Natural killer cell treated with Interleukin-12 subunit alpha and Interleukin-12 subunit beta and Interleukin-15 and Interleukin-18, amount 100 ng/mL, for 72 hours (primary cell): ENCODE data around the gene IFITM1. TPM values are rescaled to one million over a fixed set of nuclear protein-coding genes. Genes with fewer than 3 reads are reported as not detected.

Experiments used
- ATAC-seq, 2 donors: fragments of 150-1000 bp; cut with Tn5 transposase in 1 of 2; sonication (Bioruptor Pico), chemical (Tn5 transposase) in 1 of 2; 2 replicates each; pipeline ENCODE4 v1.10.0; 2021
- DNase-seq: peaks from one replicate; pipeline ENCODE4 v3.0.0; 2022; ENCODE audit warnings: low spot score
- H3K27ac Mint-ChIP-seq, 2 donors: 1 replicate in 1 of 2; 2 replicates in 1 of 2; pipeline ENCODE4 v1.8.0; 2022; ENCODE audit warnings: mixed read lengths in 2 of 2, mild to moderate bottlenecking in 1 of 2, moderate library complexity in 1 of 2
- H3K27me3 Mint-ChIP-seq, 2 donors: 1 replicate in 1 of 2; 2 replicates in 1 of 2; pipeline ENCODE4 v1.8.0; 2022; ENCODE audit warnings: mixed read lengths in 2 of 2
- H3K36me3 Mint-ChIP-seq: one replicate; pipeline ENCODE4 v1.8.0; 2022; ENCODE audit warnings: mixed read lengths
- H3K4me1 Mint-ChIP-seq, 2 donors: 1 replicate in 1 of 2; 2 replicates in 1 of 2; pipeline ENCODE4 v1.8.0; 2022; ENCODE audit warnings: low read depth in 2 of 2, mixed read lengths in 2 of 2, mild to moderate bottlenecking in 1 of 2
- H3K4me3 Mint-ChIP-seq: one replicate; pipeline ENCODE4 v1.8.0; 2022; ENCODE audit warnings: mixed read lengths
- H3K9me3 Mint-ChIP-seq: 2 replicates; pipeline ENCODE4 v1.8.0; 2022; ENCODE audit warnings: mixed read lengths
- total RNA-seq, 2 donors: library from RNA; stranded (reverse); gene quantifications; one replicate each; pipeline ENCODE4 v1.2.3, GENCODE V29; 2022

IFITM1 gene
- total RNA-seq, 2 donors from 2014 or later, result 58.1 to 71.0 TPM

DNA sequence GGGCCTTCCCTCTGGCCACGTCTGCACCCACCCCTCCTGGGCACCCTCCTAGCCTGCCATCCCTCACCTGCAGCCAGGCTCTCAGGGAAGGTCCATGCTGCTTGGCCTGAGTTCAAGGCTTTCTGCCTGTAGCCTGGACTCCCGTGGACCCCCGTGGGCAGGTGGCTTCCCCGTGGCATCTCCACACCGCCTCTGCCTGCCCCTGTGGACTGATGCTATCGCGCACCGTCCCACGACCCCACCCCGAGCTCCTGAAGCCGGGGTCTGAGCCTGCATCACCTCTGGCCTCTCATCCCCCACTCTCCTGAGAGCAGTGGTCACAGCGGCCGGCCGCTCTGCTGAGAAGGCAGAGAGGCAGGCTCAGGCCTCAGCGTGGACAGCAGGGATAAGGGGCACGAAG, 19.1 kb upstream of the IFITM1 start:
- H3K9me3 Mint-ChIP-seq, result no peaks in the 10 kb centered on the region
- H3K27me3 Mint-ChIP-seq, result no peaks in the 10 kb centered on the region
- H3K4me3 Mint-ChIP-seq, result no peak overlapping the region
- peaks cover 17 to 18% of the 10 kb centered on the region in 2 donors for H3K4me1 Mint-ChIP-seq
- no peak overlapping the region for H3K27ac Mint-ChIP-seq
- DNase-seq (no peak), ATAC-seq (no peak)
- H3K36me3 Mint-ChIP-seq, result no peaks in the 10 kb centered on the region

DNA sequence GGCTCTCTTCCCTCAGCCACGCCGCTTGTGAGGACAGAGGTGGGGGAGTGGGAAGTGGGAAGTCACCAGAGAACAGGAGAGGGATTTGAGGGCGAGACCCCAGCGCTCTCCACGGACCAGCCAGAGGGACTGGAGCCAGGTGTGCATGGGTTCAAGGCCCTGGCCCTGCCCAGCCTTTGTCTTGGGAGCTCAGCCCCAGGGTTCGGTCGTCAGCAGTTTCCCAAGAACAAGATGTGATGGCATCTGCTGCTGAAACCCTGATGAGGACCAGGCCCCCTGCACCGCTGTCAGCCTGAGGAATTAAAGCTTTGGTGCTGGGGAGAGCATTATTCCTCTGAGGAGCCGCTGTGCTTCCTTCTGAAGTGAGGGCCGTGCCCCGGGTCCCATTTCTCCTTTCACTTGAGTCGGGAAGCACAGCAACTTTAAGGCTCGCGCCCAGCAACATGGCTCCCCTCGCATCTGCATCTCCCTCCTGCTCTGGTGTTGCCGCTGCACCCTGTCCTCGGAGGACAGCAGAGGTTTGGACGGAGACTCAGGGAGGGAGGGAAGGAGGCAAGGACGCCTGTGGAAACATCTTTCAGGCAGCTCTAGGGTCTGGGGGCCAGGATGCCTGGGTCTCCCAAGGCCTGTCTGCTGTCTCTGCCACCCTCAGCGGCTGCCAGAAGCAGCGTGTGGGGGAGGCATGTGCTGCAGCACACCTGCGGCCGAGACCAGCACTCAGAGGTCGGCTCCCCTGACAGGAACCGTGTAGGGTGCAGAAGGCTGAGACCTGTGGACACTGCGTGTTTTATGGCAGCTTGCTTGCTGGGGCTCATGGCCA, 18.3 kb upstream of the IFITM1 start:
- no peak for DNase-seq
- Mint-ChIP-seq H3K9me3 (no peaks in the 10 kb centered on the region), H3K36me3 (no peaks in the 10 kb centered on the region), H3K4me1 (peaks cover 16 to 17% of the 10 kb centered on the region in 2 donors), H3K27me3 (no peaks in the 10 kb centered on the region), H3K4me3 (no peak overlapping the region), H3K27ac (no peak overlapping the region)
- no peak for ATAC-seq

DNA sequence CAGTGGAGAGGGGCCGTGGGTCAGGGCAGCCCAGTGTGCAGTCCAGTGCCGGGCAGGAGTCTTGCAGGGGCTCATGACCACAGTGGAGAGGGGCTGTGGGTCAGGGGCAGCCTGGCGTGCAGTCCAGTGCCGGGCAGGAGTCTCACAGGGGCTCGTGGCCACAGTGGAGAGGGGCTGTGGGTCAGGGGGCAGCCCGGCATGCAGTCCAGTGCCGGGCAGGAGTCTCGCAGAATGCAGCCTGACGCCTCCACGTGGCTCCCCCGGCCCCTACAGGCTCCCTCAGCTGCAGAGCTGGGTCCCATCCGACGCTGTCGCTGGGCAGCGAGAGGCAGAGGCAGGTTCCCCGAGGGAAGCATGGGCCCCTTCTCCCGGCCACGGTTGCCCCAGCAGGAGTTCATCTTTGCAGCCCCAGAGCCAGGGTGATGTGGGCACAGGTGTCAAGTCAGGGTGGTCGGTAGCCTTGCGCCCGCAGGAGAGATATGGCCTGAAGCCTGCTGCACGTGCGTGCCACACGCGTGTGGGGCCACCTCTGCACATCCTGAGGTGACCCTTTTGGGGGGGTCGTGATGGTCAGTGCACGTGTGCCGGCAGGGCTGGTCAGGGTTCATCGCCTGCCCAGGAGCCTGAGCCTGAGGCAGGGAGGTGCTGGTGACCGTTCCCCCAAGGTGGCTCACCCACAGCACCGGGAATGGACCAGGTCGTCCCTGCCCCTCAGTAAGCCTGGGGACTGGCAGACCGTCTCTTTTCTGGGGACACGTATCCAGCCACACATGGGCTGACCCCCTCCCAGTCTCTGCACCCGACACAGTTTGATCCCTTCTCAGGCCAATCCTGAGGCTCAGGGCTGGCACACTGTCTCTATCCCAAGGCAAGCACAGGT, 17.4 kb upstream of the IFITM1 start:
- no peak for ATAC-seq
- DNase-seq, result no peak
- Mint-ChIP-seq H3K4me1 (peaks cover 11% of the 10 kb centered on the region in 2 donors), H3K4me3 (no peak overlapping the region), H3K27ac (no peak overlapping the region), H3K36me3 (no peaks in the 10 kb centered on the region), H3K9me3 (no peaks in the 10 kb centered on the region), H3K27me3 (no peaks in the 10 kb centered on the region)

DNA sequence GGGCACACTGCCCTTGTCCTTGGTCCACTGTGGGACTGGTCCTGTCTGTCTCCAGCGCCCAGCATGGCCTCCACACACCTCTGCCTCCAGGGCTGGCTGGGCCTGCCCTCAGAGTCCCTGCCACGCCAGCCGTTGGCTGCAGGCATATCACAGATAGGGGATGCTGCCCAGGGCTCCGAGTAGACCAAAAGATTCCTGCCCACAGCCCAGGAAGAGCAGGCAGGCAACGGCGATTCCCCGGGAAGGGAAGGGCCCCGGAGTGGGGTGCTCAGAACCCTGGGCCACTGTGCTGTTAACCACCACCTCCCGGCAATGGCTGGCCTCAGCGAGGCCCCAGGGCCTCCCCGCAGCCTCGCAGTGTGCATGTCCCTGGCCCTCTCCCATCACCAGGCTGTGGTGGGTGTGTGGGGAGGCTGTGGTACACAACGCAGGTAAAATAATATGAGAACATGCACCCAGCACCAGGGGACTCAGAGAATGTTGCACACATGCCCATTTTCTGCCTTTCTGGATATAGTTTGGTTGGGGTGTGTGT, 16.7 kb upstream of the IFITM1 start:
- Mint-ChIP-seq H3K9me3 (no peaks in the 10 kb centered on the region), H3K36me3 (no peaks in the 10 kb centered on the region), H3K27me3 (no peaks in the 10 kb centered on the region), H3K27ac (peak overlapping the region in 1 of 2 donors; percentile 56), H3K4me1 (peaks cover 11% of the 10 kb centered on the region in 2 donors), H3K4me3 (peak overlapping the region; percentile 66)
- ATAC-seq (peak; percentile 10 to 25), DNase-seq (no peak)

DNA sequence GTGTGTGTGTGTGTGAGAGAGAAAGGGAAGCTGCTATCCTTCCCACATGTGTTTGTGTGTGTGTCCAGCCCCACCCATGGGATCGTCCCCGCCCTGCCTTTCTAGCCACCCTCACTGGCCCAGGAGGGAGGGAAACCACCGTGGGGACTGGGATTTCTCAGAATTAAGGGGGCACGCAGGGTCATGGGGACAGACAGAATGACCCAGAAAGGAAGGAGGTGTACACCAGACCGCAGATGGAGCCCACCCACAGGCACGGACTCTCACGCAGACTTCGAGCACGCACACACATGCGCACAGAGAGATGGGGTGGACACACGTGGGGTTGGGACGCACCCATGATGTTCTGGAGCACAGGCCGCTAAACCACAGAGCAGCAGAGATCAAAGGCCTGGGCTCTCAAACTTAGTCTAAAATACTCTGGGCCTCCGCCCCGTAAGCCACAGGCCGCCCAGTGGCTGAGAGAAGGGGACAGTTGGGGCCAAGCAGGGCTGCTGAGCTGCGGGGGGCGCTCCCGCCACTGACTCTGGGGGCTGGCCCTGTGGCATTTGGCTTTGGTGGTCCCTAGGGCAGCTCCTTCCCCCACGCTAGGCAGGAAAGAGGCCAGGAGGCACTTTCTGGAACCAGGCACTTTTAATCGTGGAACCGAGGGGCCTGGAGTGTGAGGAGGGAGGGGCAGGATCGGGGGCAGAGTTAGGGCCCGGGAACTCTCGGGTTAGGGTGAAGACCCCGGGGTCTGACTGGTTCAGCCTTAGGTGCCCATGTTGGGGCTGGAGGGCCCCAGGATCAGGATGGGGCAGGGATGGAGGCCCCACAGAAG, 16.0 kb upstream of the IFITM1 start:
- ATAC-seq, result peak; percentile 74 to 76
- peaks cover 11 to 12% of the 10 kb centered on the region in 2 donors for H3K4me1 Mint-ChIP-seq

DNA sequence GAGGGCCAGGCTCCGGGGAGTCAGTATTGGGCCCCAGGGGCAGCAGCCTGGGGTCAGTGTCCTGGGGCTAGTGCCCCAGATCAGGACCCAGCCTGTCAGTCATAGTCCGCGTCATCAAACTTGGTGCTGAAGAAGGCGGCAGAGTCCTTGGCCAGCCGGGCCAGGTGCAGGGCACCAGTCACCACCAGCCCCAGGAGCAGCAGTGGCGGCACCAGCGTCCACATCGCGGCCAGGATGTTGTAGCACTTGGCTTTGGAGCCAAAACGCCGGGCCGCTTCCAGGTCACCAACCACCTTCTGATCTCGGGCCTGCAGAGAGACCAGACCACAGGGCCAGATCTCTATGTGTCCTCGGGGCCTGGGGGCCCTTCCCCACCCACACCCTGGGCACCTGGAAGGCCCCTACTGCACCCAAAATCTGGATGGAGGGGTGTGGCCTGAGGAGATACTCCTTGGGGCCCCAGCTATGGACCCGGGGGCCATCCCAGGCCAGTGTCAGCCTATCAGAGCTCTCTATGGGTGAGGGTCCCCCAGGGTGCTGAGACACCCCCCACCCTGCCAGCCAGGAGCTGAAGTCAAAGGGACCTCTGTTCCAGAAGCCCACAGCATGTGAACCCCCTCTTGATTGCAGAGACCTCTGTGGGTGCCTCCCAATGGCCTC, 15.3 kb upstream of the IFITM1 start:
- Mint-ChIP-seq H3K27ac (no peak overlapping the region), H3K4me3 (no peak overlapping the region), H3K4me1 (peaks cover 13 to 16% of the 10 kb centered on the region in 2 donors), H3K36me3 (no peaks in the 10 kb centered on the region), H3K9me3 (no peaks in the 10 kb centered on the region), H3K27me3 (peaks cover 0 to 2% of the 10 kb centered on the region in 2 donors)
- DNase-seq (peak; percentile 44), ATAC-seq (no peak)

More for the DNA sequence above, 16.0 kb upstream of the IFITM1 start:
- DNase-seq, result peak; percentile 52
- H3K27ac Mint-ChIP-seq, result peak overlapping the region; percentile 56 to 57
- no peaks in the 10 kb centered on the region for H3K9me3 Mint-ChIP-seq
- H3K4me3 Mint-ChIP-seq, result peak overlapping the region; percentile 66
- H3K27me3 Mint-ChIP-seq, result no peaks in the 10 kb centered on the region
- no peaks in the 10 kb centered on the region for H3K36me3 Mint-ChIP-seq

DNA sequence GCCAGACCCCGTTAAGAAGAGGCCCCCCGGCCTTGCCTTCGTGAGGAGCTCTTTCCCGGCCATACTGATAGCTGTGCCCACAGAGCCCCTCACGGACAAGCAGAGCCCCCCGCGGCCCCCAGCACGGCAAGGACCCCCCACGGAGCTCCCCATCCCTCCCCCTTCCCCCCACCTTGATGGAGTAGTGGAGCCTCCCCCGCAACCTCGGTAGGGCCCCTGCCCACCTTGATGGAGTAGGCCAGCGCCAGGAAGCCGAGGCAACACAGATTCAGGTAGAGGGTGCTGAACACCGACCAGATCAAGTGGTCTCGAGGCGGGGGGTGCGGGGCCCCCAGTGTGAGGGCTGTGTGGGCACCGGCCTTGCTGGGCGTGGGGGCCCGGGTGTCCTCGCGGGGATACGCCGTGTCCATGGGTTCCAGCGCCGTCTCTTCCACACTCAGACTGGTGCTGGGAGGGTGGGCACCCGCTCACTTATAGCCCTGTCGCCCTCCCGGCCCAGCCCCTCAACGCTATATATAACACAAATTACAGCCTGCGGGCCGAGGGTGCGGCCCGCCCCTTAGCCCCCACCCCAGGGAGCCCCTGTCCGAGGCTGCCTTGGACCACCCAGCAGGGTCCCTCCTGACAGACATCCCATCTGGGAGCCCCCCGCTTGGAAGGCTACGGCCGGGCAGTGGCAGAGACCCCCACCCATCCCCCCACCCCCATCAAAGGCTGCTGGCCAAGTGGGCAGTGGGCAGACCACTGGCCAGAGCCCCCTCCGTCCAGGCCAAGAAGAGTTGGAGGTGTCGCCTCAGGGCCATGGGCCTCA, 14.6 kb upstream of the IFITM1 start, which contains the start of gene IFITM5:
IFITM5 (minus strand) TSS at position 446 of the 811 bp plus-strand sequence; CDS start at position 410, 36 bp downstream.
- H3K27ac Mint-ChIP-seq, result no peak within 1 kb of the TSS
- no peak within 1 kb of the TSS for H3K4me3 Mint-ChIP-seq
- ATAC-seq, result no peak
- H3K9me3 Mint-ChIP-seq, result no peaks in the 10 kb centered on the region
- DNase-seq, result peak; percentile 34
- H3K4me1 Mint-ChIP-seq, result peaks cover 13 to 16% of the 10 kb centered on the region in 2 donors
- no peaks in the 10 kb centered on the region for H3K36me3 Mint-ChIP-seq
- H3K27me3 Mint-ChIP-seq, result peaks cover 0 to 2% of the 10 kb centered on the region in 2 donors

DNA sequence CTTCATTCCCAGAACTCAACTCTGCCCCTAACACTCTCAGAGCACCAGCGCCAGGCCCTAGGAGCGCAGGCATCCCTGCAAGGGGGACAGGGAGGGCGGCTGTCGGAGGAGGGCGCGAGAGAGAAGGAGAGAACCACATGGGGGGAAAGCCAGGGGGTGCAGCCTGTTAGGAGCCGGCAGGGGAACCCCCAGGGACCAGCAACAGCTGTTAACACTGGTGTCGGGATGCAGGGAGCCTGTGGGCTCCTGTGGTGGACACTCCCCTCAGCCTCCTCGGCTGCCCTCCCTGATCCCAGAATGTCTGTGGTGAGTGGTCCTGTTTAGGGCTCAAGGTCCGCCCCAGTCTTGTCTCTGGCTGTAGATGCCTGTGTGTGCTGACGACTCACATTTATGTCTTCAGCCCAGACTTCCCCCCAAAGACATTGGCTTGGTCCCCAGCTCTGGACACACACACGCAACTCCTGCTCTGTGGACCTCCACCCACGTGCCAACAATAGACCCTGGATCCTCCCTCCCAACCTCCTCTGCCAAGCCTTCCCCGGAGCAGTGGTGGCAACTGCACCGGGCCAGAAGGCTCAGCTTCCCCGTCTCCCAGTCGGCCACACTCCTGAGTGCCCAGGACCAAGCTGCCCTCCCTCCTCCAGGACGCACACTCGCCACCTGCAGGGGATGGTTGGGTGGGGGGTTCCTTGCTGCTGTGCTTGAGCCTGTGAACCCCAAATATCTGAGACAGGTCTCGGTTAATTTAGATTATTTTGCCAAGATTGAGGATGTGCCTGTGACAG, 13.7 kb upstream of the IFITM1 start:
- Mint-ChIP-seq H3K27ac (no peak overlapping the region), H3K36me3 (no peaks in the 10 kb centered on the region), H3K4me3 (no peak overlapping the region), H3K27me3 (peaks cover 0 to 2% of the 10 kb centered on the region in 2 donors), H3K4me1 (peaks cover 13 to 16% of the 10 kb centered on the region in 2 donors), H3K9me3 (no peaks in the 10 kb centered on the region)
- DNase-seq (no peak), ATAC-seq (no peak)

DNA sequence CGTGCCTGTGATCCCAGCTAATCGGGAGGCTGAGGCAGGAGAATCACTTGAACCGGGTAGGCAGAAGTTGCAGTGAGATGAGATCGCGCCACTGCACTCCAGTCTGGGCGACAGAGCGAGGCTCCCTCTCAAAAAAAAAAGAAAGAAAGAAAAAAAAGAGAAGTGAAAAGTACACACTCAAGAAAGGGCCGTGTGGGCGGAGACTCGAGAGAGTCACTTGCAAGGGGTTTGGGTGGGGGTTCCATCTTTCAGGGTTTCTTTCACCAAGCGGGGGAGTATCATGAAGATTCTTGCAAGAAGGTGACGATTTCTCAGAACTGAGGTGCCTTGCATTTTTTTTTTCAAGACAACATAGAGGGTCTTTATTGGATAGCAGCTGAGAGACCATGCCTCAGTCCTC, 10.5 kb upstream of the IFITM1 start:
- Mint-ChIP-seq H3K9me3 (no peaks in the 10 kb centered on the region), H3K4me1 (peaks cover 19 to 20% of the 10 kb centered on the region in 2 donors), H3K36me3 (no peaks in the 10 kb centered on the region), H3K27me3 (peaks cover 0 to 2% of the 10 kb centered on the region in 2 donors), H3K27ac (peak overlapping the region; percentile 6 to 37), H3K4me3 (no peak overlapping the region)
- DNase-seq (no peak), ATAC-seq (no peak)

DNA sequence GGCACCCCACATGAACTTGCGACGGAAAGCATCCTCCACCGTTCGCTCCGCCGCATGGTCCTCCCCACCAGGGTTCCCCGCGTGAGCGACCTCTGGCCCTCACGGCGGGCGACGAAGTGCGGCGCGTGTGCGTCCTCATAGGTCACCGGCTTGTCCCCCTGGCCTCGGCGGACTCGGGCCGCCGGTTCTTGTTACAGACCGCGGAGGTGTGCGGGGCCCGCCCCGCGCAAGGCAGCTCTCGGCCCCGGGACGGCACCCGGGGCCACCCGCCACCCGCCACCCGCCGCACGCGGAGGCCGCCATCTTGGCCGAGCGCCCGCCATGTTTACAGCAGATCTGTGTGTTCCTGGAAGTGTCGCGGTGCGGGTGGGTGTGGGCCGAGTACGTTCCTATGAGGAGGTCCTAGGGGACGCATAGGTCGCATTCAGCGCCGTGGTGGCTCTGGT, 9.8 kb upstream of the IFITM1 start:
- no peaks in the 10 kb centered on the region for H3K36me3 Mint-ChIP-seq
- ATAC-seq (no peak), DNase-seq (no peak)
- H3K4me3 Mint-ChIP-seq, result no peak overlapping the region
- no peaks in the 10 kb centered on the region for H3K9me3 Mint-ChIP-seq
- no peak overlapping the region for H3K27ac Mint-ChIP-seq
- H3K4me1 Mint-ChIP-seq, result peaks cover 26 to 27% of the 10 kb centered on the region in 2 donors
- H3K27me3 Mint-ChIP-seq, result peaks cover 0 to 2% of the 10 kb centered on the region in 2 donors

DNA sequence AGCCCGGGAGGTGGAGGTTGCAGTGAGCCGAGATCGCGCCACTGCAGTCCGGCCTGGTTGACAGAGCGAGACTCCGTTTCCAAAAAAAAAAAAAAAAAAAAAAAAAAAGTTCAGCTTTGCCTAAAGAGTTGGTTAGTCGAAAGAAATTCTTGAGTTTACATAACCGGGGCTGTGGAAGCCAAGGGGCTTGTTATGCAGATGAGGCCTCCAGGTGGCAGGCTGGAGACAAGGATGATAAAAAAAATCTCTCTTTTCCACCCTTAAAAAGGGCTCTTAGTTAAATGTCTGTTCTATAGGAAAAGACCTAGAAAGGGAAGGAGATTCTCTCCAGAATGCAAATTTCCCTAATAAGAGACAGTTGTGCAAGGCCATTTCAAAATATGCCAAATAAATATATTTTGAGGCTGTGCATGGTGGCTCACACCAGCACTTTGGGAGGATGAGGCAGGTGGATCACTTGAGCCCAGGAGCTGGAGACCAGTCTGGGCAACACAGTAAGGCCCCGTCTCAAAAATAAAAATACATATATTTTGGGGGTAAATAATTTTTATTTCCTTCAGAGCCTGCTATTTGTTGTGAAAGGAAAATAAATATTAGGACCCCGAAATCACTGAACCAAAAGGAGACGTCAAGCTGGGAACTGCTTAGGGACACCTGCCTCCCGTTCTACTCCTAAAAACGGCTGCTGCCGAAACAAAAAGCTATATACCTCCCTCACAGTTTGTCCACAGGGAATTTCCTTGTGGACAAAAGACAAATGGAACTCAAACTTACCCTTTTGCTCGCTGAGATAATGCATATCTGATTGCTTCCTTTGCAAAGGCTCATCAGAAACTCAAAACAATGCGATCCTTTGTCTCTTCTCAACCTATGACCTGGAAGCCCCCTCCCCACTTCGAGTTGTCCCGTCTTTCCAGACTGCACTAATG, 8.7 kb upstream of the IFITM1 start:
- DNase-seq (no peak), ATAC-seq (no peak)
- Mint-ChIP-seq H3K4me3 (no peak overlapping the region), H3K9me3 (no peaks in the 10 kb centered on the region), H3K4me1 (peaks cover 34% of the 10 kb centered on the region in 2 donors), H3K27ac (peak overlapping the region; percentile 35 to 84), H3K36me3 (no peaks in the 10 kb centered on the region), H3K27me3 (peaks cover 0 to 2% of the 10 kb centered on the region in 2 donors)
